Effector memory CD4-positive, alpha-beta T cell (primary cell): ENCODE data around the gene UBE2L6.

Experiments
- DNase-seq, 3 donors: peaks; one replicate each; pipeline ENCODE4 v3.0.0-alpha.2; 2020
- H3K27ac ChIP-seq: 2 replicates; pipeline ENCODE4 v1.7.0; 2013; ENCODE audit warnings: mild to moderate bottlenecking, low read length, moderate library complexity; ENCODE audit not compliant: insufficient read depth, poor library complexity, severe bottlenecking
- H3K27me3 ChIP-seq: replicated peaks from 2 replicates; pipeline ENCODE4 v1.7.0; 2013; ENCODE audit warnings: mild to moderate bottlenecking, low read length; ENCODE audit not compliant: insufficient read depth, control insufficient read depth, poor library complexity, severe bottlenecking
- H3K36me3 ChIP-seq: 2 replicates; pipeline ENCODE4 v1.7.0; 2013; ENCODE audit warnings: mild to moderate bottlenecking, low read length, moderate library complexity; ENCODE audit not compliant: control insufficient read depth, insufficient read depth
- H3K4me1 ChIP-seq: 2 replicates; pipeline ENCODE4 v1.7.0; 2013; ENCODE audit warnings: low read length, mild to moderate bottlenecking; ENCODE audit not compliant: control insufficient read depth, insufficient read depth, poor library complexity, severe bottlenecking
- H3K4me3 ChIP-seq: 2 replicates; pipeline ENCODE4 v1.7.0; 2013; ENCODE audit warnings: low read length, low read depth, mild to moderate bottlenecking; ENCODE audit not compliant: insufficient read depth, poor library complexity, severe bottlenecking
- H3K9me3 ChIP-seq: 2 replicates; pipeline ENCODE4 v1.7.0; 2013; ENCODE audit warnings: mild to moderate bottlenecking, low read length, moderate library complexity; ENCODE audit not compliant: control insufficient read depth

Gene UBE2L6

DNA sequence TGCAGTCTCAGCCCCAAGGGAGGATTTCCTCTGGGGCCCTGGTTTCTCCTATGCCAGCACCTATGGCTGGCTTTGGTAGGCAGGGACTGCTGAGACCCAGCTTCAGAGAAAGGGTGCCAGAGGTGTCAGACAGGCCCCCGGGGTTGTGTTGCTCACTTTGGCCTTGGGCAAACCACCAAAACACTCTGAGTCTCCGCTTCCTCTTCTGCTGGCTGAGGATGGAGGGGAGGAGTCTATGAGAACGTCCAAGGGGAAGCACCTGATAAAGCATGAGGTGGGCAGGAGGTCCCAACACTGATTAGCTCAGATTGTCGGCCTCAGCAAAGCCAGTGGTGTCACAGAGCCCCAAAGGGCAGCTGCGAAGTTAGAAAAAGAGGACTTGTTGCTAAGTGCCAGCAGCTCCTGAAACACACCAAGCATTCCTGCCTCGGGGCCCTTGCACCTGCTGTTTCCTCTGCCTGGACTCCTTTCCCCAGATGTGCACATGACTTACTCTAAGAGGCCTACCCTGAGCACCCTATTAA, 19.6 kb downstream of the UBE2L6 start:
- DNase-seq = no peak
- no peak overlapping the region for H3K27ac ChIP-seq
- no peaks in the 10 kb centered on the region for H3K27me3 ChIP-seq
- no peaks in the 10 kb centered on the region for H3K9me3 ChIP-seq
- H3K4me3 ChIP-seq = no peak overlapping the region
- H3K36me3 ChIP-seq = peaks cover 33% of the 10 kb centered on the region
- H3K4me1 ChIP-seq = no peaks in the 10 kb centered on the region

GRCh38 chr11:57546869-57547475, 20.5 kb downstream of the UBE2L6 start:
- H3K9me3 ChIP-seq = no peaks in the 10 kb centered on the region
- H3K27ac ChIP-seq = peak overlapping the region; percentile 4
- DNase-seq = no peak
- no peaks in the 10 kb centered on the region for H3K27me3 ChIP-seq
- no peaks in the 10 kb centered on the region for H3K4me1 ChIP-seq
- no peak overlapping the region for H3K4me3 ChIP-seq
- peaks cover 24% of the 10 kb centered on the region for H3K36me3 ChIP-seq

DNA sequence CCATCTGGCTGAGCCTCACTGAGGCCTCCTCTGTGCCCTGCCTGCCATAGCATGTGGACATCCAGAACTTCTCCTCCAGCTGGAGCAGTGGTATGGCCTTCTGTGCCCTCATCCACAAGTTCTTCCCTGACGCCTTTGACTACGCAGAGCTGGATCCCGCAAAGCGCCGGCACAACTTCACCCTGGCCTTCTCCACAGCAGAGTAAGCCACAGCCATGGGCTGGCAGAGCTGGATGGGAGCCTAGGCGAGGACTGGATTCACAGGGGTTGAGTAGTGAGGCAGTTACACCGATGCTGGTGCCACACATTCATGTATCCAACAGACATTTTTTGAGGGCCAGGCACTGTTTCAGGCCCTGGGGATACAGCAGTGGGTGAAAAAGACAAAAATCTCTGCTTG, 21.0 kb downstream of the UBE2L6 start:
- DNase-seq = no peak
- Histone ChIP-seq H3K27ac (no peak overlapping the region), H3K27me3 (no peaks in the 10 kb centered on the region), H3K9me3 (no peaks in the 10 kb centered on the region), H3K4me1 (no peaks in the 10 kb centered on the region), H3K4me3 (no peak overlapping the region), H3K36me3 (peaks cover 18% of the 10 kb centered on the region)

GRCh38 chr11:57545883-57546282, 21.6 kb downstream of the UBE2L6 start:
- no peak overlapping the region for H3K27ac ChIP-seq
- no peaks in the 10 kb centered on the region for H3K27me3 ChIP-seq
- no peaks in the 10 kb centered on the region for H3K4me1 ChIP-seq
- no peak for DNase-seq
- H3K4me3 ChIP-seq = no peak overlapping the region
- H3K36me3 ChIP-seq = peaks cover 16% of the 10 kb centered on the region
- H3K9me3 ChIP-seq = no peaks in the 10 kb centered on the region

- Histone ChIP-seq H3K9me3 (no peaks in the 10 kb centered on the region), H3K4me1 (no peaks in the 10 kb centered on the region), H3K27ac (no peak overlapping the region), H3K27me3 (no peaks in the 10 kb centered on the region), H3K36me3 (peaks cover 4% of the 10 kb centered on the region), H3K4me3 (no peak overlapping the region)
- no peak for DNase-seq
Observed at GRCh38 chr11:57544566-57544965, 22.9 kb downstream of the UBE2L6 start.

DNA sequence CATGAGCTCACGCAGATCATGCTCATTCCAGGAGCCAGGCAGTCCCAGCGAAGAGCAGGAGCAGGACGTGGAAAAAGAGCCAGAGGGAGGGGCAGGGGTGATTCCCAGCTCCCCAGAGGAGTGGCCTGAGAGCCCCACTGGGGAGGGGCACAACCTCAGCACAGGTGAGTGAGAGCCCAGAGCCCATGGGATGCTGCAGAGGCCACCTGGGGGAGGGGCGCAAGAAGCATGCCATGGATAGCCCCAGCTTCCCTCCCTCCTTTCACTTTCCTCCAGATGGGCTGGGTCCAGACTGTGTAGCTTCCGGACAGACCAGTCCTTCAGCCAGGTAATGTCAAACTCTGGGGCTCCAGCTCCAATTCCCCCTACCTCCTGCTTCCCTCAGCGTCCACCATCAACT, 23.9 kb downstream of the UBE2L6 start:
- Histone ChIP-seq H3K4me3 (no peak overlapping the region), H3K4me1 (no peaks in the 10 kb centered on the region), H3K27me3 (no peaks in the 10 kb centered on the region), H3K27ac (no peak overlapping the region), H3K9me3 (no peaks in the 10 kb centered on the region), H3K36me3 (no peaks in the 10 kb centered on the region)
- no peak for DNase-seq

- no peaks in the 10 kb centered on the region for H3K9me3 ChIP-seq
- H3K27me3 ChIP-seq = no peaks in the 10 kb centered on the region
- no peak for DNase-seq
- no peak overlapping the region for H3K4me3 ChIP-seq
- H3K36me3 ChIP-seq = no peaks in the 10 kb centered on the region
- no peak overlapping the region for H3K27ac ChIP-seq
- H3K4me1 ChIP-seq = no peaks in the 10 kb centered on the region
Observed at GRCh38 chr11:57542582-57542981, 24.9 kb downstream of the UBE2L6 start.

DNA sequence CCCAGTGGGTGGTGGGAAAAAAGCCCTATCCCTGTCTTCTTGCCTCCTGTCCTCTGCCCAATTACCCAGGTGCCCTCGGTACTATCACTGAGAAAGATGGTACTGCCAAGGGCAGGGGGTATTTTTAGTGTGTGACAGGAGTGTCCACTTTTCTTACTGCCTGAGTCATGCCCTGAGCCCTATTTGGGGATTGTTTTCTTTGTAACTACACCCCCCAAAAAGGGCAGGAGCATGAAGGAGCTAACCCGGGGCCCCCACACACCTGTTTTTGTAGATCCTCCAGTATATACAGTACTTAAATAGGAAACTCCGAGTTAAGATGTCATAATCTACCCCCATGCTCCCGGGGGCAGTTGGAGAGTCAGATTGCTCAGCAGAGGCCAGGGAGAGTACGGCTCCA, 26.3 kb downstream of the UBE2L6 start:
- no peaks in the 10 kb centered on the region for H3K9me3 ChIP-seq
- no peaks in the 10 kb centered on the region for H3K36me3 ChIP-seq
- H3K4me1 ChIP-seq = no peaks in the 10 kb centered on the region
- DNase-seq = no peak
- H3K27ac ChIP-seq = no peak overlapping the region
- no peaks in the 10 kb centered on the region for H3K27me3 ChIP-seq
- no peak overlapping the region for H3K4me3 ChIP-seq

DNA sequence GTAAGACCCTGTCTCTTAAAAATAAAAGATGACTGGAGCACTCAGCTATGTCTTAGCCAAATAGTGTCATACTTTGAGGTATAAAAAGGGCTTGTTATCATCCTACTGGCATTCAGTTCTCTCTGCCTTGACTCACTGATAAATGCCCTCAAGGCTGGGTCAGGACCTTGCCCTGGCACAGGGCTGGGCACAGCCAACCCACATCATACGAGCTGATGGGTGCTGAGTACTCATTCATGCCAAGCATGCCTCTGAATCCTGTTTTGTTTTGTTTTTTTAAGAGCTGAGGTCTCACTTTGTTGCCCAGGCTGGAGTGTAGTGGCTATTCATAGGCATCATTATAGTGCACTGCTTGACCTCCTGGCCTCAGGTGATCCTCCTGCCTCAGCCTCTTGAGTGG, 28.1 kb downstream of the UBE2L6 start:
- H3K27ac ChIP-seq = no peak overlapping the region
- H3K36me3 ChIP-seq = no peaks in the 10 kb centered on the region
- no peaks in the 10 kb centered on the region for H3K27me3 ChIP-seq
- no peak for DNase-seq
- no peaks in the 10 kb centered on the region for H3K4me1 ChIP-seq
- no peak overlapping the region for H3K4me3 ChIP-seq
- no peaks in the 10 kb centered on the region for H3K9me3 ChIP-seq

- no peaks in the 10 kb centered on the region for H3K27me3 ChIP-seq
- DNase-seq = no peak
Observed at GRCh38 chr11:57536947-57537619, 30.4 kb downstream of the UBE2L6 start, which contains the start of gene SMTNL1. Gene SMTNL1, plus strand, starts transcription at chr11:57537595. Its CDS starts 5,048 bp downstream, at chr11:57542643.

More at GRCh38 chr11:57536947-57537619, 30.4 kb downstream of the UBE2L6 start, which contains the start of gene SMTNL1:
- Histone ChIP-seq H3K9me3 (no peaks in the 10 kb centered on the region), H3K36me3 (no peaks in the 10 kb centered on the region), H3K27ac (no peak within 1 kb of the TSS), H3K4me1 (no peaks in the 10 kb centered on the region), H3K4me3 (no peak within 1 kb of the TSS)
